B cell (primary cell): ENCODE results near the gene OR1N1.

Experiments used
- CTCF ChIP-seq: fragments of 200-600 bp; IDR thresholded peaks from one replicate; pipeline ENCODE4 v1.8.0; 2022; ENCODE audit warnings: antibody characterized with exemption, mild to moderate bottlenecking
- EZH2 ChIP-seq: IDR thresholded peaks from 2 replicates; pipeline ENCODE4 v1.6.1; 2012; ENCODE audit warnings: borderline replicate concordance, low read depth, mild to moderate bottlenecking, moderate library complexity, low read length; ENCODE audit not compliant: insufficient read depth, poor library complexity, severe bottlenecking

DNA sequence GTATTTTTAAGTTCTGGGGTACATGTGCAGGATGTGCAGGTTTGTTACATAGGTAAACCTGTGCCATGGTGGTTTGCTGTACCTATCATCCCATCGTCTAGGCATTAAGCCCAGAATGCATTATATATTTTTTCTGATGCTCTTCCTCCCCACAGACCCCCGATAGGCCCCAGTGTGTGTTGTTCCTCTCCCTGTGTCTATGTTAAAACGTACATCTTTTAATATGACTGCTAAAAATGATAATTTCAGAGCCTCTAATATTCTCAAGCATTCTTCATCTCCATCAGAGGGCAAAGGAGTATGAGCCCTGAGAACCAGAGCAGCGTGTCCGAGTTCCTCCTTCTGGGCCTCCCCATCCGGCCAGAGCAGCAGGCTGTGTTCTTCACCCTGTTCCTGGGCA, 16.6 kb downstream of the OR1N1 start, which contains the start of gene OR1J2:
- TF ChIP-seq CTCF (no peak), EZH2 (no peak)
